Measurements from ENCODE around the gene PACSIN1. TPM values are rescaled to one million over a fixed set of nuclear protein-coding genes. Genes with fewer than 3 reads are reported as not detected.

PACSIN1 gene
- total RNA-seq, 1 experiment from 2014 or later = 0.26 TPM

DNA sequence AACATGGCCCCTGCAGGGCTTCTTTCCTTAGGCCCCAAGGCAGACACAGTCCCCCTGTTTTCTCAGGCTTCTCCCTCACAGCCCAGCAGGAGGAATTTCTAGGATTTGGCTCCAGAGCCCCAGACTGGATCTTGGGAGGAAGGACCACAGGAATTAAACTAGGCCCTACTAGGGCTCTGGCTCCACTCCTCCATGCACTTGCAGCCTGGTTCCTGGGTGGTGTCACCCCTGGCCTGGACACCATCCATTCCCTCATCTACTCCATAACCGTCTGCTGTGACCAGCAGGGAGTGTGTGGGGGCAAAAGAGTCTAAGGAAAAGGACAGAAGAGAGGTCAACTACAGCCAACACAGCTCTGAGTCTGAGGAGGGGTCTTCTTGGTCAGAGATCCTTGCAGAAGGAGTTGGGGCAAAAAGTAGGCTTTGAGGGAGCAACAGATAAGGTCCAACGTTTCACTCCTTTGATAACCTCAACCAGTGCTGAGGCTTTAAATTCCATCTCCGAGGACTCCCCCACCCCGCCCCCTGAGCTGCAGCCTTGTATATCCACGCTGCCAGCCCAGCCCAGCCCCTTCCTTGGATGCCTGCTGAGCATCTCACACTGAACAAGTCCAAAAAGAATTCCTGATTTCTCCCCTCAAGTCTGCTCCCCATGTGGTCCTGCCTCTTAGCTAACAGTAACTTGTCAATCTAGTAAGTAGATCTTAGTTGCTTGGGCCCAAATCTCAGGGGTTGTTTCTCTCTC is 118.2 kb downstream of the PACSIN1 start:
- no peak for DNase-seq
- Mint-ChIP-seq H3K36me3 (ENCODE audit: insufficient read depth, unreplicated experiment) (peaks cover 9% of the 10 kb centered on the region), H3K4me1 (ENCODE audit: low read depth, unreplicated experiment) (peaks cover 13% of the 10 kb centered on the region), H3K9me3 (ENCODE audit: low read depth, unreplicated experiment) (no peaks in the 10 kb centered on the region), H3K27me3 (ENCODE audit: unreplicated experiment) (no peaks in the 10 kb centered on the region), H3K27ac (ENCODE audit: unreplicated experiment) (no peak overlapping the region), H3K4me3 (ENCODE audit: low read depth, unreplicated experiment) (no peak overlapping the region)
- intact Hi-C loops (cut with micrococcal nuclease; ENCODE audit: unreplicated experiment) = loop anchor here (1.0 kb wide), 1 partner anchor 124 kb away; no protein-coding TSS in a partner anchor
- CTCF ChIA-PET = interaction anchor here (0.6 kb wide), 3 partner anchors 17 to 1348 kb away, joined by 3 to 7 read pairs (median 3); no protein-coding TSS in a partner anchor
- BruUV-seq (replicated peaks) = no TSS peak
- TF ChIP-seq, protein P1, sequence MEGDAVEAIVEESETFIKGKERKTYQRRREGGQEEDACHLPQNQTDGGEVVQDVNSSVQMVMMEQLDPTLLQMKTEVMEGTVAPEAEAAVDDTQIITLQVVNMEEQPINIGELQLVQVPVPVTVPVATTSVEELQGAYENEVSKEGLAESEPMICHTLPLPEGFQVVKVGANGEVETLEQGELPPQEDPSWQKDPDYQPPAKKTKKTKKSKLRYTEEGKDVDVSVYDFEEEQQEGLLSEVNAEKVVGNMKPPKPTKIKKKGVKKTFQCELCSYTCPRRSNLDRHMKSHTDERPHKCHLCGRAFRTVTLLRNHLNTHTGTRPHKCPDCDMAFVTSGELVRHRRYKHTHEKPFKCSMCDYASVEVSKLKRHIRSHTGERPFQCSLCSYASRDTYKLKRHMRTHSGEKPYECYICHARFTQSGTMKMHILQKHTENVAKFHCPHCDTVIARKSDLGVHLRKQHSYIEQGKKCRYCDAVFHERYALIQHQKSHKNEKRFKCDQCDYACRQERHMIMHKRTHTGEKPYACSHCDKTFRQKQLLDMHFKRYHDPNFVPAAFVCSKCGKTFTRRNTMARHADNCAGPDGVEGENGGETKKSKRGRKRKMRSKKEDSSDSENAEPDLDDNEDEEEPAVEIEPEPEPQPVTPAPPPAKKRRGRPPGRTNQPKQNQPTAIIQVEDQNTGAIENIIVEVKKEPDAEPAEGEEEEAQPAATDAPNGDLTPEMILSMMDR (IDR thresholded peaks at IDR 0.05; ENCODE audit: unreplicated experiment) = no peak

DNA sequence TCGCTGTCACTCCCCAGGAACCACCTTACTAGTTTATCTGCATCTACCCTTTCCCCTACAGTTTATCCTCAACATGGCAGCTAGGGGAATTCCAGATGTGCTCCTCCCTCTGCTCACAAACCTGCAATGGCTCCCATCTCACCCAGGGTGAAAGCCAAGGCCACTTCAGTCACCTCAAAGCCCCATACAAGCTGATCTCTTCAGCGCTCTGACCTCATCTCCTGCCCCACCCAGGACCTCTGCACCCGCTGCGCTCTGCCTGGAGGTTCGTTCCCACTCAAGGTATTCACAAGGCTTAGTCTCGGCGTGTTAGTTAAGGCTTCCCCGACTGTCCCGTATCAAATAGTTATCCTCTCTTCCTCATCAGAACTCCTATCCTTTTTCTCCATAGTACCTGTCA is 118.8 kb downstream of the PACSIN1 start:
- intact Hi-C loops (cut with micrococcal nuclease; ENCODE audit: unreplicated experiment) = no loop called here
- peaks cover 15% of the 10 kb centered on the region for H3K36me3 Mint-ChIP-seq (ENCODE audit: insufficient read depth, unreplicated experiment)
- no peak overlapping the region for H3K27ac Mint-ChIP-seq (ENCODE audit: unreplicated experiment)
- peaks cover 13% of the 10 kb centered on the region for H3K4me1 Mint-ChIP-seq (ENCODE audit: low read depth, unreplicated experiment)
- TF ChIP-seq, protein P1 (IDR thresholded peaks at IDR 0.05; ENCODE audit: unreplicated experiment) = no peak
- DNase-seq = no peak
- H3K27me3 Mint-ChIP-seq (ENCODE audit: unreplicated experiment) = no peaks in the 10 kb centered on the region
- H3K9me3 Mint-ChIP-seq (ENCODE audit: low read depth, unreplicated experiment) = no peaks in the 10 kb centered on the region
- CTCF ChIA-PET = no interaction called here
- no peak overlapping the region for H3K4me3 Mint-ChIP-seq (ENCODE audit: low read depth, unreplicated experiment)
- BruUV-seq (replicated peaks) = no TSS peak

Other genes with a start within 250 kb of the PACSIN1 start
- 1,138 and 1,378 TPM in 2 replicates for gene HMGA1, start 229.2 kb upstream of the PACSIN1 start, total RNA-seq (2022)
- gene SMIM29, start 217.1 kb upstream of the PACSIN1 start, total RNA-seq (2022) = 59.2 and 68.6 TPM in 2 replicates
- gene NUDT3, start 73.4 kb upstream of the PACSIN1 start, total RNA-seq (2022) = 43.9 and 48.4 TPM in 2 replicates
- 1,887 and 2,049 TPM in 2 replicates for gene RPS10, start 40.0 kb upstream of the PACSIN1 start, total RNA-seq (2022)
- gene SPDEF, start 90.3 kb downstream of the PACSIN1 start, total RNA-seq (2022) = 6.3 and 7.9 TPM in 2 replicates
- gene ILRUN, start 230.7 kb downstream of the PACSIN1 start, total RNA-seq (2022) = 137 and 145 TPM in 2 replicates

Data from Calu3 (cell line).